Measurements from ENCODE around the gene NGF. TPM values are rescaled to one million over a fixed set of nuclear protein-coding genes. Genes with fewer than 3 reads are reported as not detected.

Gene NGF
- total RNA-seq, 1 donor from 2014 or later, result not detected

GRCh38 chr1:115329965-115330364 is 8.1 kb downstream of the NGF start:
- no peaks in the 10 kb centered on the region for H3K4me1 Mint-ChIP-seq (ENCODE audit: low read depth)
- H3K36me3 Mint-ChIP-seq (ENCODE audit: low read depth), result no peaks in the 10 kb centered on the region
- H3K27ac Mint-ChIP-seq, result no peak overlapping the region
- intact Hi-C loops (cut with micrococcal nuclease), result no loop called here
- H3K9me3 Mint-ChIP-seq, result no peaks in the 10 kb centered on the region
- peaks cover 6% of the 10 kb centered on the region for H3K27me3 Mint-ChIP-seq (ENCODE audit: insufficient read depth)
- no peak for DNase-seq (ENCODE audit: low spot score)
- H3K4me3 Mint-ChIP-seq, result no peak overlapping the region

- no peaks in the 10 kb centered on the region for H3K9me3 Mint-ChIP-seq
- no peaks in the 10 kb centered on the region for H3K4me1 Mint-ChIP-seq (ENCODE audit: low read depth)
- no peaks in the 10 kb centered on the region for H3K36me3 Mint-ChIP-seq (ENCODE audit: low read depth)
- intact Hi-C loops (cut with micrococcal nuclease), result no loop called here
- no peak for DNase-seq (ENCODE audit: low spot score)
- peaks cover 11% of the 10 kb centered on the region for H3K27me3 Mint-ChIP-seq (ENCODE audit: insufficient read depth)
- no peak overlapping the region for H3K4me3 Mint-ChIP-seq
- H3K27ac Mint-ChIP-seq, result no peak overlapping the region
Measured at GRCh38 chr1:115327270-115327669, 10.8 kb downstream of the NGF start.

DNA sequence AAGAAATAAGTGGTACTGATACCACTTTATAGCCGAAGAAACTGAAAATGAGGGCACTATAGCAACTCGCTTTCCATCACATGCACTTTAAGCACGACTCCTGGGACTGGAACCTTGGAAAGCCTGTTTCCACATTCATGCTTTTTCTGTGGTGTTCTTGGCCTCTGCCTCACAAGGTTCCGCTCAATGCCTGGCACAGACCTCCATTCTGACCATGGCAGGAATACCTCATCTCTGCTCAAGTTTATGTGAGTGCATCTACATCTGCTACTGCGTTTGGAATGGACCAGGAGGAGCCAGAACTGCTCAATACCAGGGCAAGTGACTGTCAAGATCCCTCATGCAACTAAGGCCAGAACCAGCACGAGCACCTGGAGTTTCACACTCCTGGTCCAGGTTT is 11.6 kb downstream of the NGF start:
- no peak for DNase-seq (ENCODE audit: low spot score)
- H3K27ac Mint-ChIP-seq, result no peak overlapping the region
- H3K9me3 Mint-ChIP-seq, result no peaks in the 10 kb centered on the region
- no peaks in the 10 kb centered on the region for H3K36me3 Mint-ChIP-seq (ENCODE audit: low read depth)
- intact Hi-C loops (cut with micrococcal nuclease), result no loop called here
- no peak overlapping the region for H3K4me3 Mint-ChIP-seq
- peaks cover 11% of the 10 kb centered on the region for H3K27me3 Mint-ChIP-seq (ENCODE audit: insufficient read depth)
- no peaks in the 10 kb centered on the region for H3K4me1 Mint-ChIP-seq (ENCODE audit: low read depth)

GRCh38 chr1:115325874-115326273 is 12.2 kb downstream of the NGF start:
- Mint-ChIP-seq H3K9me3 (no peaks in the 10 kb centered on the region), H3K27me3 (ENCODE audit: insufficient read depth) (peaks cover 11% of the 10 kb centered on the region), H3K27ac (no peak overlapping the region), H3K4me3 (no peak overlapping the region), H3K4me1 (ENCODE audit: low read depth) (no peaks in the 10 kb centered on the region), H3K36me3 (ENCODE audit: low read depth) (no peaks in the 10 kb centered on the region)
- no peak for DNase-seq (ENCODE audit: low spot score)
- intact Hi-C loops (cut with micrococcal nuclease), result no loop called here

GRCh38 chr1:115324649-115325420 is 13.2 kb downstream of the NGF start:
- intact Hi-C loops (cut with micrococcal nuclease), result no loop called here
- Mint-ChIP-seq H3K4me1 (ENCODE audit: low read depth) (no peaks in the 10 kb centered on the region), H3K27me3 (ENCODE audit: insufficient read depth) (peaks cover 8% of the 10 kb centered on the region), H3K36me3 (ENCODE audit: low read depth) (no peaks in the 10 kb centered on the region), H3K4me3 (no peak overlapping the region), H3K27ac (no peak overlapping the region), H3K9me3 (no peaks in the 10 kb centered on the region)
- DNase-seq (ENCODE audit: low spot score), result no peak

DNA sequence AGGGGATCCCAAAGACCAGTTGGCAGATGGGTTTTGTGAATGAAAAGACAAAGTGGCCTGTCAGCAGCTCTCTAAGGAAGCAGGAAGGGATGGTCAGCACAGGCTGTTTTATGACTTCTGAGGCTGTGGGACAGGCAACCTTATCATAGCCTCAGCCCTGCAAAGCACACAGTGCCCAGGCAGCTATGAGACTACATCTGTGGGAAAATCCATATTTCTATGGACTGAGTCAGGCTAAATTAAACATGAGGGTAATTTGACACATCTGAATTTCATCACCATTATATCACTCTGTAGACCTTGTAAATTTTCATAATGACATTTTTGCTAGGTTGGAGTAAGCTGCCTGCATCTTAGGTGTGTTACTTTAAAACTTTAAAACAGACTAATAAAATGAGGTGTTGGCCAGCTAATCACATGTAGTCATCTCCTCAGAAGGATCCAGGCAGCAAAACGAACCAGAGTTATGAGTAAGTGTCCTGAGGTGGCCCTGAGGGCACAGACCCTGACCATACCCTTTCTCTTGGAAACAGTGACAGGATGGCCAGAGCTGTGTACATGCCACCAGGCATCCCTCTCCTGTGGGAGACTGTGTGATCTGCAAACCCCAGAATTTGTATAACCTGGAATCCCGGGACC is 14.6 kb downstream of the NGF start:
- H3K27ac Mint-ChIP-seq, result no peak overlapping the region
- H3K9me3 Mint-ChIP-seq, result no peaks in the 10 kb centered on the region
- peaks cover 8% of the 10 kb centered on the region for H3K27me3 Mint-ChIP-seq (ENCODE audit: insufficient read depth)
- no peak overlapping the region for H3K4me3 Mint-ChIP-seq
- DNase-seq (ENCODE audit: low spot score), result no peak
- no peaks in the 10 kb centered on the region for H3K36me3 Mint-ChIP-seq (ENCODE audit: low read depth)
- intact Hi-C loops (cut with micrococcal nuclease), result no loop called here
- no peaks in the 10 kb centered on the region for H3K4me1 Mint-ChIP-seq (ENCODE audit: low read depth)

- H3K36me3 Mint-ChIP-seq (ENCODE audit: low read depth), result no peaks in the 10 kb centered on the region
- H3K9me3 Mint-ChIP-seq, result no peaks in the 10 kb centered on the region
- intact Hi-C loops (cut with micrococcal nuclease), result no loop called here
- no peak overlapping the region for H3K4me3 Mint-ChIP-seq
- H3K27me3 Mint-ChIP-seq (ENCODE audit: insufficient read depth), result peaks cover 8% of the 10 kb centered on the region
- no peaks in the 10 kb centered on the region for H3K4me1 Mint-ChIP-seq (ENCODE audit: low read depth)
- no peak overlapping the region for H3K27ac Mint-ChIP-seq
- DNase-seq (ENCODE audit: low spot score), result no peak
Measured at GRCh38 chr1:115322631-115323030, 15.4 kb downstream of the NGF start.

DNA sequence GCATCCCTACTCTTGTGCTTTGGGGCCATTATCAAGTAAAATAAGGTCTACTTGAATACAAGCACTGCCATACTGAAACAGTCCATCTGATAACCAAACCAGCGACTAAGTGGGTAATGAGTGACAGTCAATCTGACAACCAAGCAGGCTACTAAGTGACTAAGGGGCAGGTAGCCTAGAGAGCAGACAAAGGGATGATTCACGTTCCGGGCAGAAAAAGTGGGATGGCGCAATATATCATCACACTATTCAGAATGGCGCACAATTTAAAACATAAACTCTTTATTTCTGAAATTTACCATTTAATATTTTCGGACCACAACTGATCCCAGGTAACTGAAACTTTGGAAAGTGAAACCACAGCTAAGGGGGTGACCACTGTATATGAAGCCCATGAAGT is 17.7 kb downstream of the NGF start:
- H3K27ac Mint-ChIP-seq, result no peak overlapping the region
- no peak overlapping the region for H3K4me3 Mint-ChIP-seq
- intact Hi-C loops (cut with micrococcal nuclease), result no loop called here
- H3K27me3 Mint-ChIP-seq (ENCODE audit: insufficient read depth), result peaks cover 5% of the 10 kb centered on the region
- H3K36me3 Mint-ChIP-seq (ENCODE audit: low read depth), result no peaks in the 10 kb centered on the region
- H3K9me3 Mint-ChIP-seq, result no peaks in the 10 kb centered on the region
- H3K4me1 Mint-ChIP-seq (ENCODE audit: low read depth), result no peaks in the 10 kb centered on the region
- no peak for DNase-seq (ENCODE audit: low spot score)

- no peaks in the 10 kb centered on the region for H3K4me1 Mint-ChIP-seq (ENCODE audit: low read depth)
- intact Hi-C loops (cut with micrococcal nuclease), result no loop called here
- H3K27me3 Mint-ChIP-seq (ENCODE audit: insufficient read depth), result peaks cover 5% of the 10 kb centered on the region
- no peak overlapping the region for H3K27ac Mint-ChIP-seq
- no peak for DNase-seq (ENCODE audit: low spot score)
- no peak overlapping the region for H3K4me3 Mint-ChIP-seq
- no peaks in the 10 kb centered on the region for H3K9me3 Mint-ChIP-seq
- no peaks in the 10 kb centered on the region for H3K36me3 Mint-ChIP-seq (ENCODE audit: low read depth)
Measured at GRCh38 chr1:115319706-115320105, 18.3 kb downstream of the NGF start.

DNA sequence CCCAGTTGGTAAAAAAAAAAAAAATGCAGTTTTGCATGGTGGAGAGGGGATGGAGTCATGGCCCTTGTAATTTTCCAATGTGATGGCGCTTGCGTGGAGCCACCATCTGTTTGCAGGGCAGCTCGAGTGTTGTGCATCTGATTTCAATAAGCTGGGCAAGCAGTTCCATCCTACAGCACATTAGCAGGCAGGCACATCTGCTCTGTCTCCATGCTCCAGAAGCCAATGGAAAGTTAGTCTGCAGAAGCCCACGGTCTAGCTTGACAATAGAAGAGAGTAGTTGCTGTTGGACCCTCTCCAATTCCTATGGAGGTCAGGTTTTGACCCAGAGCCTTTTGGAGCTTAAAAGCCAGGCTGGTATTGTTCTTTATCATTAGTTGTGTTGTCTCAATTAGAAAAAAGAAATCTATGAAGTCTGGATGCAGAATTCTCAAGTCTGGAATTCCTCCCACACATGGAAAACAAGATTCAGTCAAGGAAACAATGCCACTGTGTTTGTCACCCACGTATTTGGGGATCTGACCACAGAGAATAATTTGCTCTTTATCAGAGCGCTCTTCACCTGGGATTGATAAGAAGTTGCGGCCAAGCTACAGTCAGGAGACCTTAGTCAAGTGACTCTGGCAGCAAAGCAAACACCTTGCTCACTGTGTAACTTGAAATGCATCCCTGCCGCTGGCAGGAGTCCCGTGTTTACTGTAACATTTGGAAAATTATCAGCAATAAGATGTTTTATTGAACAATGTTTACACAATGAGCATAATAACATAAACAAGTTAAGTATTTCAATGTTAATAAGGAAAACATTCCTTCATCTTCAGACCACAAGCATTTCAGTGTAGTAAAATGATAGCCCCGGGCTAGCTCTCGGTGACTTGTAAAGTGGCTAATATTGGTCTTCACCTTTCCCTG is 20.7 kb downstream of the NGF start:
- Mint-ChIP-seq H3K4me3 (no peak overlapping the region), H3K9me3 (no peaks in the 10 kb centered on the region), H3K36me3 (ENCODE audit: low read depth) (no peaks in the 10 kb centered on the region), H3K27ac (no peak overlapping the region), H3K27me3 (ENCODE audit: insufficient read depth) (no peaks in the 10 kb centered on the region), H3K4me1 (ENCODE audit: low read depth) (no peaks in the 10 kb centered on the region)
- intact Hi-C loops (cut with micrococcal nuclease), result no loop called here
- DNase-seq (ENCODE audit: low spot score), result no peak

DNA sequence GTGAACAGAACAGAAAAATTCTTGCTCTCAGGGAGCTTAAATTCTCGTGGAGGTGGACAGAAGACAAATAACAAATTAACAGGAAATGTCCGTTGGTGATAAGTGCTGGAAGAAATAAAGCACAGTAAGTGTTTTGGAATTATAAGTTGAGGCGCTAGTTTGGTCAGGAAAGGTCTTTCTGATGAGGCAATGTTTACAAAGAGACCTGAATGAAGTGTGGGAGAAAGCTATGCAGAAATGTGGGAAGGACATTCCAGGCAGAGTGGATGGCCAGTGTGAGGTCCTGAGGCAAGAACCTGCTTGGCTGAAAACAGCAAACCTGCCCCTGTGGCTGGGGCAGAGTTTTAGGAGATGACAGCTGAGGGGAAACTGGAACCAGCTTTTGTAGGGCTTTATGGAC is 23.3 kb downstream of the NGF start:
- Mint-ChIP-seq H3K4me1 (ENCODE audit: low read depth) (no peaks in the 10 kb centered on the region), H3K4me3 (no peak overlapping the region), H3K27me3 (ENCODE audit: insufficient read depth) (no peaks in the 10 kb centered on the region), H3K9me3 (no peaks in the 10 kb centered on the region), H3K27ac (no peak overlapping the region), H3K36me3 (ENCODE audit: low read depth) (no peaks in the 10 kb centered on the region)
- intact Hi-C loops (cut with micrococcal nuclease), result no loop called here
- DNase-seq (ENCODE audit: low spot score), result no peak

- DNase-seq (ENCODE audit: low spot score), result no peak
- Mint-ChIP-seq H3K4me1 (ENCODE audit: low read depth) (no peaks in the 10 kb centered on the region), H3K27ac (no peak overlapping the region), H3K36me3 (ENCODE audit: low read depth) (no peaks in the 10 kb centered on the region), H3K4me3 (no peak overlapping the region), H3K9me3 (no peaks in the 10 kb centered on the region), H3K27me3 (ENCODE audit: insufficient read depth) (no peaks in the 10 kb centered on the region)
- intact Hi-C loops (cut with micrococcal nuclease), result no loop called here
Measured at GRCh38 chr1:115314092-115314491, 24.0 kb downstream of the NGF start.

DNA sequence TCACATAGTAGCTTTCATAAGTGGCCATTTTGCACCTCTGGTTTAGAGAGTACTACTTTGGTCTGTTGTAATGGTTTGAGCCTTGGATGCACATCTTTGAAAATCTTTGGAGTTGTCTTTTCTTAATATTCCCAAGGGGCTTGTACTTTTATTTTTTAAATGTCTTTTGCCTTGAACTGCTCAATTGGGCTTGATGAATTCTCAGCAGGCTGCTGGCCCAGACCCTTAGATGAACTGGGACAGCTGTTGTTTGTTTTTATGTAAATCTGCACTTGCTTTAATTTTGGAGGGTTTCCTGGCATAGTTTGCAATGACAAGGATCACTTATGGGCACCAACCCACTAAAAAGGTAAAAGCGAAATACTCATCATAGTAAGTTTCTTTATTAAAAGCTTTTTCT is 24.9 kb downstream of the NGF start:
- H3K27ac Mint-ChIP-seq, result no peak overlapping the region
- no peaks in the 10 kb centered on the region for H3K36me3 Mint-ChIP-seq (ENCODE audit: low read depth)
- intact Hi-C loops (cut with micrococcal nuclease), result no loop called here
- no peaks in the 10 kb centered on the region for H3K27me3 Mint-ChIP-seq (ENCODE audit: insufficient read depth)
- no peaks in the 10 kb centered on the region for H3K9me3 Mint-ChIP-seq
- no peak overlapping the region for H3K4me3 Mint-ChIP-seq
- H3K4me1 Mint-ChIP-seq (ENCODE audit: low read depth), result no peaks in the 10 kb centered on the region
- no peak for DNase-seq (ENCODE audit: low spot score)

Measured in activated T-helper 1 cell treated with anti-CD3 and anti-CD28 coated beads, Interleukin-12 subunit alpha, Interleukin-12 subunit beta, Interleukin-2, Interleukin-4 antibody, amounts not matched to agents 30 ng/mL and 10 ng/mL and 1 ng/mL, durations not matched to agents 14 hours and 24 hours and 36 hours (primary cell).